Retina (tissue), 1 donor: ENCODE data around the gene HOXB5.

ENCODE experiments used
- DNase-seq: peaks from one replicate; pipeline ENCODE4 v3.0.0-alpha.2; 2016

The HOXB5 gene

GRCh38 chr17:48588074-48588415 is 5.5 kb downstream of the HOXB5 start:
- DNase-seq, result no peak

- DNase-seq, result no peak
Measured at GRCh38 chr17:48587276-48588073, 6.1 kb downstream of the HOXB5 start.

GRCh38 chr17:48586355-48587258 is 7.0 kb downstream of the HOXB5 start:
- peak; percentile 73 for DNase-seq

- DNase-seq, result no peak
Measured at GRCh38 chr17:48584223-48584741, 9.3 kb downstream of the HOXB5 start.

GRCh38 chr17:48583708-48584222 is 9.8 kb downstream of the HOXB5 start:
- DNase-seq, result no peak

- DNase-seq, result no peak
Measured at GRCh38 chr17:48582750-48583069, 10.9 kb downstream of the HOXB5 start.

- DNase-seq, result peak; percentile 78
Measured at GRCh38 chr17:48579760-48580554, 13.6 kb downstream of the HOXB5 start.

GRCh38 chr17:48579471-48579759 is 14.2 kb downstream of the HOXB5 start:
- peak; percentile 67 for DNase-seq

GRCh38 chr17:48578616-48579470 is 14.7 kb downstream of the HOXB5 start:
- no peak for DNase-seq

GRCh38 chr17:48577946-48578615 is 15.5 kb downstream of the HOXB5 start, which contains the start of gene HOXB4:
Gene HOXB4, minus strand, starts transcription at chr17:48578350. Its CDS starts 31 bp downstream, at chr17:48578319.
- peak; percentile 67 for DNase-seq

- no peak for DNase-seq
Measured at GRCh38 chr17:48577330-48577945, 16.1 kb downstream of the HOXB5 start.

- peak; percentile 67 for DNase-seq
Measured at GRCh38 chr17:48576479-48577309, 16.9 kb downstream of the HOXB5 start.

GRCh38 chr17:48575673-48576478 is 17.7 kb downstream of the HOXB5 start:
- DNase-seq, result no peak

GRCh38 chr17:48575066-48575582 is 18.5 kb downstream of the HOXB5 start:
- DNase-seq, result no peak

GRCh38 chr17:48574505-48575065 is 19.0 kb downstream of the HOXB5 start:
- DNase-seq, result no peak

- no peak for DNase-seq
Measured at GRCh38 chr17:48571826-48572417, 21.7 kb downstream of the HOXB5 start.

GRCh38 chr17:48571024-48571818 is 22.4 kb downstream of the HOXB5 start:
- peak; percentile 60 for DNase-seq
